ENCODE measurements around the gene AHDC1.

DNA sequence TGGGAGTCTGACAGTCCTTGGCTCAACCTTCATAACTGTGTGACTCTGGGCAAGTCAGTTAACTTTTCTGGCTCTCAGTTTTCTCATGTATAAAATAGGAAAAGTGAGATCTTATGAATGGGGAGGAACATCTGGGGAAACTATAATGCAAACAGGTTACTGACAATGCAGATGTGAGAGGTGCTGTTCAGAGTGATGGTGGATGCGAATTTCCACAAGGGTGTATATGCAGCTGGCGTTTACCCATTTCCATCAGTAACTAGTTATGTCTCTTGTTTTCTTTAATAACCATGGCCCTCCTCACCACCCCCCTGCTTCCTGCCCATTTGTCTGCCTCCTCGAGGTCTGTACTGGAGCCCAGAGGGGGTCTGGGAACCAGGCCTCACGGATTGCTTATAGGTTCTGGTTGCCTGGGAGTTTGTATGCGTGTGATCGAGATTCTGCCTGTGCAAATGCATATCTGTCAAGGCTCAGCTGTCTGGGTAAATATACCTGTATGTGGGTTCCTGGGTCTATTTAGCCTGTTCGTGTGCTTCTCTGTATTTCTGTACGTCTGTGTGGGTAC lies 44.4 kb downstream of the AHDC1 start:
- TF ChIP-seq, protein P1, sequence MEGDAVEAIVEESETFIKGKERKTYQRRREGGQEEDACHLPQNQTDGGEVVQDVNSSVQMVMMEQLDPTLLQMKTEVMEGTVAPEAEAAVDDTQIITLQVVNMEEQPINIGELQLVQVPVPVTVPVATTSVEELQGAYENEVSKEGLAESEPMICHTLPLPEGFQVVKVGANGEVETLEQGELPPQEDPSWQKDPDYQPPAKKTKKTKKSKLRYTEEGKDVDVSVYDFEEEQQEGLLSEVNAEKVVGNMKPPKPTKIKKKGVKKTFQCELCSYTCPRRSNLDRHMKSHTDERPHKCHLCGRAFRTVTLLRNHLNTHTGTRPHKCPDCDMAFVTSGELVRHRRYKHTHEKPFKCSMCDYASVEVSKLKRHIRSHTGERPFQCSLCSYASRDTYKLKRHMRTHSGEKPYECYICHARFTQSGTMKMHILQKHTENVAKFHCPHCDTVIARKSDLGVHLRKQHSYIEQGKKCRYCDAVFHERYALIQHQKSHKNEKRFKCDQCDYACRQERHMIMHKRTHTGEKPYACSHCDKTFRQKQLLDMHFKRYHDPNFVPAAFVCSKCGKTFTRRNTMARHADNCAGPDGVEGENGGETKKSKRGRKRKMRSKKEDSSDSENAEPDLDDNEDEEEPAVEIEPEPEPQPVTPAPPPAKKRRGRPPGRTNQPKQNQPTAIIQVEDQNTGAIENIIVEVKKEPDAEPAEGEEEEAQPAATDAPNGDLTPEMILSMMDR (IDR thresholded peaks at IDR 0.05; ENCODE audit: poor library complexity) = no peak
- TF ChIP-seq EZH2 (IDR thresholded peaks at IDR 0.05; ENCODE audit: borderline replicate concordance) (no peak), EZH2phosphoT487 (IDR thresholded peaks at IDR 0.05; ENCODE audit: low read depth, severe bottlenecking, unreplicated experiment) (no peak)
